HG02981 (cell line): Measurements from ENCODE around the gene TNFSF13B.
A peak's percentile ranks its signal among the peaks of the same experiment; 100 is the strongest.
"Not testable (repeated sequence)": the region's sequence is repeated elsewhere in the genome, so short reads cannot be mapped to it uniquely, and the experiment has no call there.

Experiments used
- ATAC-seq: cut with Tn5 transposase; IDR thresholded peaks from one replicate; pipeline ENCODE4 v1.9.1; 2021; ENCODE audit warnings: mild to moderate bottlenecking, moderate library complexity; ENCODE audit not compliant: unreplicated experiment

TNFSF13B gene, protein sequence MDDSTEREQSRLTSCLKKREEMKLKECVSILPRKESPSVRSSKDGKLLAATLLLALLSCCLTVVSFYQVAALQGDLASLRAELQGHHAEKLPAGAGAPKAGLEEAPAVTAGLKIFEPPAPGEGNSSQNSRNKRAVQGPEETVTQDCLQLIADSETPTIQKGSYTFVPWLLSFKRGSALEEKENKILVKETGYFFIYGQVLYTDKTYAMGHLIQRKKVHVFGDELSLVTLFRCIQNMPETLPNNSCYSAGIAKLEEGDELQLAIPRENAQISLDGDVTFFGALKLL

DNA sequence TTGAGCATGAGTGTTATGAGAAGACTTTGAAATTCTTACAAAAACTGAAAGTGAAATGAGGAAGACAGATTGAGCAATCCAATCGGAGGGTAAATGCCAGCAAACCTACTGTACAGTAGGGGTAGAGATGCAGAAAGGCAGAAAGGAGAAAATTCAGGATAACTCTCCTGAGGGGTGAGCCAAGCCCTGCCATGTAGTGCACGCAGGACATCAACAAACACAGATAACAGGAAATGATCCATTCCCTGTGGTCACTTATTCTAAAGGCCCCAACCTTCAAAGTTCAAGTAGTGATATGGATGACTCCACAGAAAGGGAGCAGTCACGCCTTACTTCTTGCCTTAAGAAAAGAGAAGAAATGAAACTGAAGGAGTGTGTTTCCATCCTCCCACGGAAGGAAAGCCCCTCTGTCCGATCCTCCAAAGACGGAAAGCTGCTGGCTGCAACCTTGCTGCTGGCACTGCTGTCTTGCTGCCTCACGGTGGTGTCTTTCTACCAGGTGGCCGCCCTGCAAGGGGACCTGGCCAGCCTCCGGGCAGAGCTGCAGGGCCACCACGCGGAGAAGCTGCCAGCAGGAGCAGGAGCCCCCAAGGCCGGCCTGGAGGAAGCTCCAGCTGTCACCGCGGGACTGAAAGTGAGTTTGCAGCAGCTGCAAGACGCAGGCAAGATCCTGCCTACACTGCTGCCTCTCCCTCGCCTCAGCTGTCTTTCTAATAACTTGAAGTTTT, at the start of gene TNFSF13B:
TNFSF13B (plus strand) TSS at position 118 of the 728 bp plus-strand sequence; CDS start at position 296, 178 bp downstream.
- peak; percentile 69 for ATAC-seq

DNA sequence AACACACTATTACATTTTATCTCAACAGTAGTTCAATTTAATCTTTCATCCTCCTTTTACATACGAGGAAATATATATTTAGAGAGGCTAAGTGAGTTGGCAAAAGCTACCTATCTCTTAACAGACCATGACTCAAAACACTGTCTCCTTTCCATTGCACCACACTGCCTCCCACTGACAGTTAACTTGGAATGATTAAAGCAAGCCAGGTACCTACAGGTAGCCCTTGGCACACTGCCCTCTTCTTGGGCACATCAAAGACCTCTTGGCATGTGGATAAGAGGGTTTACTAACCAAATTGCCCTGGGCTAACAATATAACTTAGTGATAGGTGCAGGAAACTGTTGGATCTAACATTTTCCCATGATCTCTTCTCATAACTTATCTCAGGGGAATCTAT, 49.5 kb upstream of the TNFSF13B start:
- no peak for ATAC-seq

DNA sequence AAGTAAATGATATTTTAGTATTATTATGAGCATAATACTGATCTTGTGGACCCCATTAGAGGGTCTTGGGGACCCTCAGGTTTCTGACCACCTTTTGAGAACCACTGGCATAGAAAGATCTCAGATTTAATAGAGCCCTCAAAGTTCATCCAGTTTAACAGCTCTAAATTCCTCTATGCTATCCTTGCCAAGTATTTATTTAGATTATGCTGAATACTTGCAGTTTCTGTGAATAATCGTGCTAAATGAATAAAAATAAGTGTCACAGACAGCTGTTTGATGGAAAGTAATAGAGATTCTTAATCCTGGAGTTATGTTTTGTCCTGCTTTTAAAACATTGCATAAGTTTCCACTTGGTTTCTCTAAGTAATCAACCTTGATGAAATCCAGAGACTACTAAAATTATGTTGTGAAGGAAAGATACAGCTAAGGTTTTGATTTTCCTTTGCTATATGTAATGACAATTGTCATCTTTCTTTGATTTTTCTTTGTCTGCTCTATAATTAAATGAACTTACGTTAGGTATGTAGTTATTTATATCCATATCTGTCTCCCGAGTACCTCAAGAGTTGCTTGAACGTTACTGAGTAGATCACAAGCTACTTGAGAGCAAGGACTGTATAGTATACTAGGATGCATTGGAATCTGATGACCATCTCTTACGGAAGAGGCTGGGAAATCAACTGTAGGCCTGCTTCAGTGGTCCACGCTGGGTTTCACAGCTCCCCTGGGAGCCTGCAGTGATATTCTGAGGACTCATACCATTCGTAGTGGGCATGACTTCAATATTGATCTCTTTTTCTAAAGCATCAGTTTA, 45.6 kb upstream of the TNFSF13B start:
- no peak for ATAC-seq

DNA sequence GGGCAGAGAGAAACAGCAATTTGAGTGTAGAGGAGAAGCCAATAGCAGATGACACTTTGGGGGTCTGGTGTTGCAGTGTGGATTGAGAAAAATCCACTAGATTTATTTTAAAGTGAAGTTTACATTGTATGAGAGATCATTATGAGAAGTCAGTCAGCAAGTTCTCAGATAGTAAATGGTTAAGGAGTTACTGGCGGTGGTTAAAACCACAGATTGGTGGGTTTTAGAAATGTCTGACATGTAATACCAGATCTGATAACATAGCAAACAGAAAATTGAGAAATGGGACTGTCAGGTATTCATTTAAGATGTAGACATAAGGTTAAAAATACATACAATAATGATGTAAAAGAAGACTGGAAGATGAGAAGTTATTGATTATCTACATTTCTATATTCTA, 44.1 kb upstream of the TNFSF13B start:
- peak; percentile 68 for ATAC-seq

DNA sequence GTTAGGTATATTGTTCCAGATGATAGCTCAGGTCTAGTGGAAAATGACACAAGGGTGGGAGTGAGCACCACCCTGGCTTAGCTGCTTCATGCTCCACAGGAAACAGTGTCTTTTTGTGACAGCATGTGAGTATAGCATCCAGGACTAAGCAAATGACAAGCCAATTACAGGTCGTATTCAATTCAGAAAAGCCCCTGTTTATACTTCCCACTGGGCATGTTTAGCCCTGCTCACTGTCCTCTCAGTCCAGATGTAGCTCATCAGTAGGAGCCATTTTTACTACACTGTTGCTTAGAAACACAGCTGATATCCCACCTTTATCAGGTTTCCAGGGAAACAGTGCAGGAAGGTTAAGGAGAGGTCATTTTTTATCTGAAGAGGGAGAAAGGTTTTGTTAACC, 43.3 kb upstream of the TNFSF13B start:
- ATAC-seq = peak; percentile 26

DNA sequence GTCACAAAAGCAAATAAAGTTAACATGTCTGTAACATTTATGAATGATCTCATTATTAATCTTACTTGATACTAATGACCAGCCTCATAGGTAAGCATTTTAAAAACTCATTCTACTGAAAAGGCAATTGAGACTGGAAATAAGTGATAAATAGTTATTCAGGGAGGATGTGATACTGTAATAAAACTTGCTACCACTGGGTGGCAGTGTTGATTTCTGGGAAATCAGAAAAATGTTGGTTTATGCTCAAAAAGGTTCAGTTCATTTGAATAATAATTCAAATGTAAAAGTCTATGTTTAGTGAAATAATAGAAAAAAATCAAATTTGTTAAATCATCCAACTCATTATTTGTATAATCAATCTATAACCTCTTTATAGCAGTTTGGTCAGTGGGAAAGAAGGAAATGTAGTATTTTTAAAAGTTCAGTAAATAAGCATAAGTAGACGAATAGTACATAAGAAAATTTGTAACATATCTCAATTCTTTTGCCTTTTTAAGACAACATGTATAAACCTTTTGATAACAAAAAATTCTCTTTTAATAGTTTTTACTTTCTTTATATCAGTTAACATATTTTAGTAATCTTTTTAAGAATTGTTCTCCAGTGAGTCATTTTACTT, 41.8 kb upstream of the TNFSF13B start:
- ATAC-seq = no peak

DNA sequence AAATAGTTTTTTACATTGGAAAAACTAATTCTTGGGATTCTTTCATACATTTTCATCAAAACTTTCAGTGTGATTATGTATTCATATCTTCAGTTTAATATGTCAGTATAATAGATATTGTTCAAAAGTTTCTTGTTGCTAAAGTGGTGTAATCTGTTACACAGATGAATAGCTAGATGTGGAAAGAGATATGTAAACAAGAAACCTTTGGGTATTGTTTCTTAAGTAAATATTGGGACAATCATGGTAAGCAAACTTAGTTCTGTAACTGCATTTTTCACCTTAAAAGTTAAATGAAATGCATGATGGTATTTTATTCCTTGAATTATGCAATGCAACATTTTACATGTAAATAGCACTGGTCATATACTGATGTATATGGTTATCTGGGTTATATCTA, 39.1 kb upstream of the TNFSF13B start:
- no peak for ATAC-seq

DNA sequence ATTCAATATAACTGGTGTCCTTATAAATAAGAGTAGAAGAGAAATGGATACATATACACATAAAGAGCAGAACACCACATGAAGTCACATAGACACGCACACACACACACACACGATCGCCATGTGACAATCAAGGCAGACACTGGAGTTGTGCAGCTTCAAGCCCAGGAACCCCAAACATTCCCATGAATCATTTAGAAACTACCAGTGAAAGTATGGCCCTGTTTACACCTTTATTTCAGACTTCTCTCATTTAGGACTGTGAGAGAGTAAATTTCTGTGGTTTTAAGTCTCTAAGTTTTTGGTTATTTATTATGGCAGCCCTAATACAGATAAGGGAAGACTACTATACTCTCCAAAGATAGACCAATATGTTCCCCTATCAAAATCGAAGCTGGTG, 20.4 kb upstream of the TNFSF13B start:
- ATAC-seq = no peak

DNA sequence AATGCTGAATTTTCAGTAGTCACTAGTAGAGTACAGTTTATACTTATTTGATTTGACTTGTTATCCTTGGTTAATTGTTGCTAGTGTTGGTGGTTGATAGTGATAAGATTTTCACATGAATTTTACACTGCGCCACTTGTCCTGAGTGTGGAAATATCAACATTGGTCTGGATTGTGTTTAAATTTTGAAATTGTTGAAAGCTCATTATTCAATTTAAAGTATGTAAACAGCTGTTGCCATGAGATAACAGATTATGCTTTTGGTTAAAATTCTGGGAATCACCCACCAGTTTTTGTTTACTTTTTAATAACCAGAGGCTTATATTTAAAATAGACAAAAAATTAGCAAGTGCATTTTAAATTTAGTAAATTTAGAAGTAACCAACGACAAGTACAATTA, 12.3 kb upstream of the TNFSF13B start:
- no peak for ATAC-seq

DNA sequence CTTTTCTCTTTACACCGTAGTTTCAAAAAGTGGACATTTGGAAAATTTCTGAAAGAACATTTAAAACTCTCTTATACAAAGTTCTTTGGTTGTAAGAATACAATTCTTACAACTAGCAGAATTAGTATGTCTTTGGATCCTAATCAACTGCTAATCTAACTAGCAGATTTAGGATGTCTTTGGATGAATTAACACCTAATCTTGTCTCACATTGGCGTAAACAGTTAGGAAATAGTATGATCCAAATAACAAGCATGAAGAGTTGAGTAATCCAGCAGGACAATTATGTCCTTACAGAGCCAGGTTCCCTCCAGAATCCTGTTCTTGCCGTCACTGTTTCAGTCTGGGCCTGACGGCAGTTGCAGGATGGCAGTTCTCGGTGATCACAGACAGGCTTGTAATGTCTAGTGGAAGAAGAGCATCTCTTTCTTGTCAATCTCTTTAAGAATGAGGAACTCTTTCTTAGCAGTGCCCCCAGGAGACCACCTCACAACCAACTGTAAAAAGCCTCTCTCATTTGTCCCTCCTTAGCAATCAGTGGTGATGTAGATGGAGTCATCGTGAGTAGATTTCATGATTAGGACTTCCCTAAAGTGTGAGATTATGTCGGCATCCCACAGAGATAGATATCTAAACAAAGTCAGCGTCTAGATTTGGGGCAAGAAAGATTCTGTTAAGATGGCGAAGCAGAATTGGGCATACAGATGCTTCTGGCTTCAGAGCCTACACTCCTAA, 5.7 kb upstream of the TNFSF13B start:
- ATAC-seq = no peak

DNA sequence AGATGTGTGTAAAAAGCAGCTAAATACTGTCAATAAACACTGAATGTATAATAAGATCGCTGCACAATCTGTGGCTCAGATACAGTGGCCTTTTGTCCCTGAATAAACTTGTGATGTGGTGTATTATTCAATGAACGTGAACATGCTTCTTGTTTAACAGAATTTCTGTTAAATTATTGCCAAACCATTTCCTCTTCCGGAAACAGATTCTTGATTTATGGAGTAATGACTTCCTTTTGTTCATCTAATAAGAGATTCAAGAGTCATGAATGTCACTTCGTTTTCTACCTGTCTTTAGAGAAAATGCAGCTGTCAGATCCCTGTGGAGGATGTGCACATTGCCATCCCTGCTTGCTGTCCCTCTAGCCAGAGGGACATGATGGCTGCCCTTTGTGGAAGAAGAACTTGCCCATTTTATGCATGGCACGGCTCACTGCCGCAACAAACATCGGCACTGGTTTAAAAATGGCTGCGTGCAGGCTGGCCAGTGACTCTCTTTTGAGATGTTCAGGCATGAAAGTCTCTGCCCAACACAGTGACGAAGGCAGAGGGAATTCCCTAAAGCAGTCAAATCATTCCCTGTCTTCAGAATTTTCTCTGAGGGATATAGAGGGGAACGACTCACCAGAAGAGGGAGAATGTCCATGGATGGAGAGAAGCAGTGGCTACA, 3.1 kb upstream of the TNFSF13B start:
- ATAC-seq = no peak

DNA sequence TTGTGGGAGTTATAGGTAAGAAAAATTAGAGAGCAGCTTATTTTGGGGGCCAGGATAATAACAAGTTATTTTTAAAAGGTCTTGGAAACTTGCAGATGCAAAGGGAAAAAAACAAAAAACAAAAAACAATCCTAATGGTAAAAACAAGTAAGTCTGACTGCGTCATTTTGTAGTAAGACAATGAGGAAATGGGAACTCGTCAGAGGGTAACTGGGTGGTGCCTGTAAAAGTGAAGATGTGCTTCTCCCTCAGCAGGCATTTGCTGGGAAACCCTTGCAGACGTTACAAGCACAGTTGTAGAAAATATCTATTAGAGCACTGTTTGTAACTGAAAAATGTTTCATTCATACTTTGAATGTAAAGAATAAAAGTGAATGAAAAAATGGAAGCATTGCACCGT, 2.2 kb upstream of the TNFSF13B start:
- ATAC-seq = no peak

DNA sequence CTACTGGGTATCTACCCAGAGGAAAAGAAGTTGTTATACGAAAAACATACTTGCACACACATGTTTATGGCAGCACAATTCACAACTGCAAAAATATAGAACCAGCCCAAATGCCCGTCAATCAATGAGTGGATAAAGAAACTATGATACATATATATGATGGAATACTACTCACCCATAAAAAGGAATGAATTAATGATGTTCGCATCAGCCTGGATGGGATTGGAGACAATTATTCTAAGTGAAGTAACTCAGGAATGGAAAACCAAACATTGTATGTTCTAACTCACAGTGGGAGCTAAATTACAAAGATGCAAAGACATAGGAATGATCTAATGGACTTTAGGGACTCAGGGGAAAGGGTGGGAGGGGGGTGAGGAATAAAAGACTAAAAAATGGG, 1.7 kb upstream of the TNFSF13B start:
- not testable (repeated sequence) for ATAC-seq

DNA sequence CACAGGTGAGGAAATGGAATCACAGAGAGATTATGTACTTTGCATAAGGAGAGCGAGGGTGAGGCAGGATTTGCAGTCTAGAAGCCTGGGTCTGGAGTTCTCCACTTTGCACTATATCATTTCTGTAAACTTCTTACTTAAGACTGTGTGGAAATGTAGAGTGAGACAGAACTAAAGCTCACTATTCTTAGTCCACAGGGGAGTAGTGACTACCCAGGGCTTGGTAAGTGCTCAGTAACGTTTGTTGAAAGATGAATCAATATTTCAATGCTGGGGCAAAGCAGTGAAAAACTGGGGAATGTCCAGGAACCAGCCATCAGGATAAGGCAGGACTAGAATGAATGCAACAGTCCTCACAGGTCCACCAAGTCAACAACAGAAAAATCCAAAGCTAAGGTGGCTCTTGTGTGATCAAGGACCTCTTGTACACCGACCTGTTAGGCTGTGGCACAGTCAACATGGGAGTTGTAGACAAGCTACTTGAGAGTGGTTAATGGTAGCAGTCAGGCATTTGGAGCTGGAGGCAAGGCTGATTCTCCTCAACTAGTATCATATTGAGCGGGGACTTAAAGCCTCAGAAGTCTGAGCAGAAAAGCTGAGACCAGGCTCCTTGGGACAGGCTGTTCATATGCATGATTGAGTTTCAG, 929 bp upstream of the TNFSF13B start:
- no peak for ATAC-seq

DNA sequence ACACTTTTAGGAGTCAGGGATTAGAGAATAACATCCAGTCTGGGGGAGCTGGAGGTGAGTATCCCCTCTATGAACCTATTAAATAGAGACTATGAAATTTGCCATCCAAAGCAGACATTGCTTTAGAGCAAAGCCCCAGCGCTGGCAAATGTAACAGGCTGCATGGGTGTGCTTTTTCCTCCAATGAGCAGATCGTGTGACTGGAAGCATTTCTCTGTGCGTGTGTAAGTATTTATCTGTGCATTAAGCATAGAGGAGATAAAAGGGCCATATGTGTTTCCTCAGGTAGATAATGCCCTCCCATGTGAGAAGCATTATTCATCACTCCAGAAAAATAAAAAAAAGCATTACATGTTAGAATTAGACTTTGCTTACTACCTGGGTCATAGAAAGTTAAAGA, 924 bp downstream of the TNFSF13B start:
- peak; percentile 5 for ATAC-seq

DNA sequence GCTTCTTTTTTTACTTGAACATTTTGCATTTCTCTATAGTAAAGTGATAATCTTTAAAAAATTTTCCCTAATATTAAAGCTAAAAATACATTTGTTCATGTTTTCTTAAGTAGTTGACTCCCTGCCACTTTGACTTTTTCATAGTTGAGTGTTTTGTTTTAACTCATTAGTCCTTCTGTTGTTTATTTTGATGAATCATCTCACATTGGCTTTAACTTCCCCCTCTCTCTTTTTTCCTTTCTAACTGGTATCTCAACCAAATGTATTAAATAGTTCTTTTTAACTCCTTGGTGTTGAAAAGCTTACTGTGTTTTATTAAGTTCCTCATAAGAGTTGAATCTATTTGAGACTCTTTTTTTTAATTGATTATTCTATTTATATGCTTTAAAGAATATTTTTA, 2.8 kb downstream of the TNFSF13B start:
- ATAC-seq = no peak

DNA sequence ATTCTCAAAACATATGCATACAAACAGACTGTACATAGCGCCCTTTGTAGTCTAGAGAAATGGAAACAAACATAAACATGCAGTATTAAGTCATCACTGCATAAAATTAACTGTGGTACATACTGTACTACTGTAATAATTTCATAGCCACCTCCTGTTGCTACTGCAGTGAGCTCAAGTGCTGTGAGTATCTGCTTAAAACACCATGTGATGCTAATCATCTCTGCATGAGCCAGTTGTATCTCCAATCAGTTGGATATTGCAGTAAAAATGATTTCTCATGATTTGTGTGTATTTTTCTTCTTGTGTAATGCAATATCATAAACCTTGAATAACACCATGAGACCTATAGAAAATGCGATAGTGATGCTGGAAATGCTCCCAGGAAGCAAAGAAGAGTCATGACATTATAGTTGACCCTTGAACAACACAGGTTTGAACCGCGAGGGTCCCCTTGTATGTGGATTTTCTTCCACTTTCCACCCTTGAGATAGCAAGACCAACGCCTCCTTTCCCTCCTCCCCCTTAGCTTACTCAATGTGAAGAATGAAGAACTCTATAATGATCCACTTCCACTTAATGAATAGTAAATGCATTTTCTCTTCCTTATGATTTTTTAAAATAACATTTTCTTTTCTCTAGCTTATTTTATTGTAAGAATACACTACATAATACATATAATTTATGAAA, 4.1 kb downstream of the TNFSF13B start:
- ATAC-seq = no peak

DNA sequence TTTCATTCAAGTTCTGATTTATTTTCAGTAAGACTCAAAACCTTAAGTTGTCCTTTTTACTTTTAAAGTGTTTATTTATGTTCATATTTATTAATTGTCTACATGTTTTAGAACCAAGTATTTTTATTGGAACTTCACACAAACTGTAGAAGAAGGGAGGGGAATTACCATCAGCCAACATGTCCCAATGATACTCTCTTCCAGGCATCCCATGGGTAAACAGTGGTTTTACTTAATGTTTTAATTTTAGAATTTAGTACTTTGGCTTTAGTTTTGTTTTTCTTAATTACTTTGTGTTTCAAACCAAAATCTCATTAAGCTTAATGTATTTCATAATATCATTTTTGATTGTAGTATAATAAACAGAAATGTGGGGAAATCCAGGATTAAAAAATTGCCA, 5.2 kb downstream of the TNFSF13B start:
- ATAC-seq = no peak

DNA sequence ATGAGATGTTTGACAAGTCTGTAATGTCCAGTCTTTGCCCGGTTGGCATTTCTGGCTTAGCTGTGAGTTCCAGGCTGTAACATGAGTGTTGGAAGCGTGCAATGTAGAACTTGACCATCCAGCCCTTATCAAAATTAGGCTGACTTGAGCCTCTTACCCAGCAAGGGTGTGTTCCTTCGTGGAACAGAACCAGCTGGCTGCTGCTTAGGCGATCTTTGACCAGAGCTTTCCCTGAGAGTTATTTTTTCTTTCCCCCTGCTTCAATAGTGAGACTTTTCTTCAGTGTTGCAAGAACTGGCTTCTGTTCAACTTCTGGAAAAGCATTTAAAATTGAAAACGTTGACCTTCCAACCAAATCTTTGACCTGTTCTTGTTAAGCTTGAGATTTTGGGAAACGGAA, 6.5 kb downstream of the TNFSF13B start:
- no peak for ATAC-seq
